HG03039 (cell line): ENCODE results near the gene ANKRD28.
"Not testable (repeated sequence)": the region's sequence is repeated elsewhere in the genome, so short reads cannot be mapped to it uniquely, and the experiment has no call there.

Experiments
- ATAC-seq: cut with Tn5 transposase; IDR thresholded peaks from one replicate; pipeline ENCODE4 v1.9.1; 2021; ENCODE audit warnings: mild to moderate bottlenecking, moderate library complexity; ENCODE audit not compliant: unreplicated experiment

The ANKRD28 gene

GRCh38 chr3:15797642-15798303, at the start of gene ANKRD28:
Gene ANKRD28, minus strand, starts transcription at chr3:15797979. Its CDS starts 1,458 bp downstream, at chr3:15796521.
- ATAC-seq = no peak

GRCh38 chr3:15847239-15847638, 49.5 kb upstream of the ANKRD28 start:
- no peak for ATAC-seq

GRCh38 chr3:15846606-15847005, 48.8 kb upstream of the ANKRD28 start:
- no peak for ATAC-seq

DNA sequence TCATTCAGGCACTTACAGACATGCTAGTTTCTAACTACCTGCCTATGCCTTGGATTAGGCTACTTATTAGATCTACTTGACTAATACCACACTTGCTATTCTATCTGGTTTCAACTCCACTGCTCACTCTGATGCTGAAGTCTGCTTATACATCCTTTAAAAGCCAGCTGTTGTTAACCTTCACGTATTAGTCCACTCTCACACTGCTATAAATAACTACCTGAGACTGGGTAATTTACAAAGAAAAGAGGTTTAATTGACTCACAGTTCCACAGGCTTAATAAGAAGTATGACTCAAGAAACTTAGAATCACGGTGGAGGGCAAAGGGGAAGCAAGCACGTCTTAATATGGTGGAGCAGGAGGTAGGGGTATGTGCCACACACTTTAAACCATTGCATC, 47.7 kb upstream of the ANKRD28 start:
- ATAC-seq = no peak

GRCh38 chr3:15844889-15845288, 47.1 kb upstream of the ANKRD28 start:
- ATAC-seq = no peak

GRCh38 chr3:15841091-15841973, 43.6 kb upstream of the ANKRD28 start:
- not testable (repeated sequence) for ATAC-seq

DNA sequence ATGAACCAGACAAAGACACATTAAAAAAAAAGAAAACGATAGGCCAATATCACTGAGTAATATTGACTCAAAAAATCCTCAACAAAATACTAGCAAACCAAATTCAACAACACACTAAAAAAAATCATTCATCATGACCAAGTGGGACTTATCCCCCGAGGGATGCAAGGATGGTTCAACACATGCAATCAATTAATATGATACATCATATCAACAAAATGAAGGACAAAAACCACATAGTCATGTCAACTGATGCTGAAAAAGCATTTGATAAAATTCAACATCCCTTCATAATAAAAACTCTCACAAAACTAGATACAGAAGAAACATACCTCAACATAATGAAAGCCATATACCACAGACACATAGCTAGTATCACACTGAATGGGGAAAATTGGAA, 41.8 kb upstream of the ANKRD28 start:
- no peak for ATAC-seq

DNA sequence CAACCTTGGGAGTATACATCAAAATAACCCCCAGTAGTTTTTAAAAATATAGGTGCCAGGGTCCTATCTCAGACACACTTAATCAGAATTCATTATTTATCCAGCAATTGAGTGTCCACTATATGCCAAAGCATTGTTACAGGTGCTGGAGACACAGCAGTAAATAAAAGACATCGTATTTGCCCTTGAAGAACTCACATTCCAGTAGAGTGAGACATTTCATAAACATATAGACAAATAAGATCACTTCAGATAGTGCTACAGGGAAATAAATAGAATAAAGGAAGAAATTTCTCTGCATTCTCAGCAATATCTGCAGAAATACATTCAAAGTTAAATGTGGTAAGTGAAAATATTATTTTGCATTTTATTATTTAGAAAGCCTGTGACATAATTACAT, 34.1 kb upstream of the ANKRD28 start:
- no peak for ATAC-seq

GRCh38 chr3:15825016-15825415, 27.2 kb upstream of the ANKRD28 start:
- no peak for ATAC-seq

GRCh38 chr3:15823092-15823491, 25.3 kb upstream of the ANKRD28 start:
- ATAC-seq = no peak

DNA sequence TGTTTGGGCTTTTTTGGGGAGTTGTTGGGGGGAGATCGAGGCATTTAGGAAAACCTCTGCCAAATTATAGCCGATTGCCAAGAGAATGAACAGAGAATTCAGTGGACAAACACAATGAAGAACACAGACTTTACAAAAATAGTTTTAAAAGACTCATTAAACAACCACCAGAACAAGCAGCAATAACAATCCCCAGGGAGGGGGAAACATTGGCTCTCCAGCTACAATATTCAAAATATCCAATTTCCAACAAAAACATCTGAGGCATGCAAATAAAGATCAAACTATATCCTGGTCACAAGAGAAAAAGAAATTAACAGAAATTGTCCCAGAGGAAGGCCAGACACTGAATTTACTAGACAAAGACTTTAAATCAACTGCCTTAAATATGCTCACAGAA, 24.5 kb upstream of the ANKRD28 start:
- no peak for ATAC-seq

DNA sequence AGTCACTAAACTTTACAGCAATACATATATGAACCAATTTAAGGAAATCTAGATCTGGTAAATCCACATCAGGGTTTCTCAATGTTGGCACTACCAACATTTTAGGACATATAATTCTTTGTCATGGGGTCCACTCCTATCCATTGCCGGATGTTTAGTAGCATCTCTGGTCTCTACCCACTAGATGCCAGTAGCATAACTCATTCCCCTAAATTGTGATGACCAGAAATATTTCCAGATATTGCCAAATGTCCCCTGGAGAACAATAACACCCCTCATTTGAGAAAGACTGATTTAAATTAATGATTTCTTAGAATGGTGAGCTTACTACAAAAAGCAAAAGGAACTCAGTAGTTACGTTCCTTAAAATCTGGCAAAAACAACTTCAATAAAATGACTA, 23.1 kb upstream of the ANKRD28 start:
- ATAC-seq = no peak

DNA sequence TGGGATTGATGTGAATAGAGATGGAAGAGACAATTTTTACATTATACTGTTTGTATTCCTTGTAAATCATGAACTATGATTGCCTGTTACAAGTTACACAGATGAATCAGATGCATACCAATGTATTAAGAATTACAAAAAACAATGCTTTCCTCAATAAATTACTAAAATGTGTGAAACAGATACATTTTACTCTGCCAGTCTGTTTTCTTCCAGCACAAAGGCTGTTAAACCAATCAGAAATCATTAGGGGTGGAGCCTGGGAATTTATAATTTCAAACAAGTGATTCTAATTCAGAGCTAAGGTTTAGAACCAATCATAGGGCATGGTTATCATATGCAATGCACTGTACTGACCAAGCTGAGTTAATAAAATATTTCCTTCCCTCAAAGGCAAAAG, 21.8 kb upstream of the ANKRD28 start:
- ATAC-seq = no peak

GRCh38 chr3:15819043-15819442, 21.3 kb upstream of the ANKRD28 start:
- ATAC-seq = no peak

GRCh38 chr3:15815696-15816095, 17.9 kb upstream of the ANKRD28 start:
- no peak for ATAC-seq

DNA sequence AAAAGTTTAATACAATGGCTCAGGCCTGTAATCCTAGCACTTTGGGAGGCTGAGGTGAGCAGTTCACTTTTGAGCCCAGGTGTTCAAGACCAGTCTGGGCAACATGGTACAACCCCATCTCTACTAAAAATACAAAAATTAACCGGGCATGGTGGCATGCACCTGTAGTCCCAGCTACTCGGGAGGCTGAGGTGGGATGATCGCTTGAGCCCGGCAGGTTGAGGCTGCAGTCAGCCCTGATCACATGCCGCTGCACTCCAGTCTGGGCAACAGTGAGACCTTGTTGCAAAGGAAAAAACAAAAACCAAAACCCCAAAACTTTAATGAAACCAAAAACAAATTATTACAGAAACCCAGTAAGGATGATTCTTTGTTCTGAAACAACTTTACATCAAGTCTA, 15.3 kb upstream of the ANKRD28 start:
- not testable (repeated sequence) for ATAC-seq

DNA sequence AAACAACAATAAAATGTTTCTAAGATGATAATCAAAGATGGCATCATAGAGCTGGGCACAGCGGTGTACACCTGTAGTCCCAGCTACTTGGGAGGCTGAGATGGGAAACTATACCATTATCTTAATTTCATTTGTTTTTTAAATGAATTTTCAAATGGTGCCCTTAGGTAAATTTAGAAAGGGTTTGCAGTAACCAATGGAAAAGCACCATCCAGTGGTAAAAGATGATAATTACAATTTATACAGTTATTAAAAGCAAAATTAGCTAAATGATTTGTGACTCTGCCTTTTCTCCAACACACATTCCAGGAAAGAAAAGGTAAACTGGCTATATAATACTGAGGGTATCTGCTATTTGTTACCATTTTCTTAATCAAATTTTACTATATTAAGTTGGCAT, 14.4 kb upstream of the ANKRD28 start:
- ATAC-seq = no peak

DNA sequence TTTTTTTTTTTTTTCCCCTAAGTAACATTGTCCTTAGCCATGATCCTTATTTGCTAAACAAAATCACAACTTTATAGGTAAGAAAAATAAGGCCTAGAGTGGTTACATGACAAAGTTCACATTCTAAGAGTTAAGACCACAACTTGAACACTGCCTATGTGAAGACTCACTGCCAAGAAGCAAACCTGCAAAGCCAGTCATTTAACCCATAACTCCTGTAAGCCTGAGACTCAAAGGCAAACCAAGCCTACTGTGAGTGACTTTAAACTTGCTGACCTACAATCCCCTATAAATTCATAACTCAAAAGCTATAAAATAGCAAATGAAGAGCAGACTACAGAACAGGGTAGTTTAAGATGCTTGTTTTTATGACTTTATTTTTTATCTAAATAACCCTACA, 12.9 kb upstream of the ANKRD28 start:
- ATAC-seq = no peak

- ATAC-seq = no peak
Measured at GRCh38 chr3:15809313-15809712, 11.5 kb upstream of the ANKRD28 start.

GRCh38 chr3:15808679-15809310, 11.0 kb upstream of the ANKRD28 start:
- no peak for ATAC-seq

- peak; percentile 72 for ATAC-seq
Measured at GRCh38 chr3:15805756-15806266, 8.0 kb upstream of the ANKRD28 start.
